Measurements from ENCODE around the gene DNASE1L3.
"Not testable (repeated sequence)": the region's sequence is repeated elsewhere in the genome, so short reads cannot be mapped to it uniquely, and the experiment has no call there.

Gene DNASE1L3

GRCh38 chr3:58205981-58206380 lies 4.8 kb downstream of the DNASE1L3 start:
- POLR2A ChIA-PET, result no interaction called here
- TF ChIP-seq, protein P1, sequence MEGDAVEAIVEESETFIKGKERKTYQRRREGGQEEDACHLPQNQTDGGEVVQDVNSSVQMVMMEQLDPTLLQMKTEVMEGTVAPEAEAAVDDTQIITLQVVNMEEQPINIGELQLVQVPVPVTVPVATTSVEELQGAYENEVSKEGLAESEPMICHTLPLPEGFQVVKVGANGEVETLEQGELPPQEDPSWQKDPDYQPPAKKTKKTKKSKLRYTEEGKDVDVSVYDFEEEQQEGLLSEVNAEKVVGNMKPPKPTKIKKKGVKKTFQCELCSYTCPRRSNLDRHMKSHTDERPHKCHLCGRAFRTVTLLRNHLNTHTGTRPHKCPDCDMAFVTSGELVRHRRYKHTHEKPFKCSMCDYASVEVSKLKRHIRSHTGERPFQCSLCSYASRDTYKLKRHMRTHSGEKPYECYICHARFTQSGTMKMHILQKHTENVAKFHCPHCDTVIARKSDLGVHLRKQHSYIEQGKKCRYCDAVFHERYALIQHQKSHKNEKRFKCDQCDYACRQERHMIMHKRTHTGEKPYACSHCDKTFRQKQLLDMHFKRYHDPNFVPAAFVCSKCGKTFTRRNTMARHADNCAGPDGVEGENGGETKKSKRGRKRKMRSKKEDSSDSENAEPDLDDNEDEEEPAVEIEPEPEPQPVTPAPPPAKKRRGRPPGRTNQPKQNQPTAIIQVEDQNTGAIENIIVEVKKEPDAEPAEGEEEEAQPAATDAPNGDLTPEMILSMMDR (IDR thresholded peaks at IDR 0.05; ENCODE audit: insufficient read depth, low read length, missing control alignments), result no peak
- no peak for DNase-seq (ENCODE audit: low read depth, low spot score)
- CTCF ChIA-PET, result interaction anchor here (0.8 to 5.5 kb wide), 7 partner anchors 12 to 101 kb away, joined by 3 to 49 read pairs (median 6); partner anchors contain the start of genes HTD2 and RPP14
- H3K4me3 ChIP-seq (ENCODE audit: low read depth, low read length), result no peak overlapping the region

- no peak for DNase-seq (ENCODE audit: low read depth, low spot score)
- TF ChIP-seq, protein P1 (IDR thresholded peaks at IDR 0.05; ENCODE audit: insufficient read depth, low read length, missing control alignments), result no peak
- POLR2A ChIA-PET, result no interaction called here
- no peak overlapping the region for H3K4me3 ChIP-seq (ENCODE audit: low read depth, low read length)
- CTCF ChIA-PET, result interaction anchor here (1.0 to 5.5 kb wide), 8 partner anchors 13 to 102 kb away, joined by 3 to 49 read pairs (median 6); partner anchors contain the start of genes HTD2 and RPP14
Observed at GRCh38 chr3:58204720-58205119, 6.1 kb downstream of the DNASE1L3 start.

DNA sequence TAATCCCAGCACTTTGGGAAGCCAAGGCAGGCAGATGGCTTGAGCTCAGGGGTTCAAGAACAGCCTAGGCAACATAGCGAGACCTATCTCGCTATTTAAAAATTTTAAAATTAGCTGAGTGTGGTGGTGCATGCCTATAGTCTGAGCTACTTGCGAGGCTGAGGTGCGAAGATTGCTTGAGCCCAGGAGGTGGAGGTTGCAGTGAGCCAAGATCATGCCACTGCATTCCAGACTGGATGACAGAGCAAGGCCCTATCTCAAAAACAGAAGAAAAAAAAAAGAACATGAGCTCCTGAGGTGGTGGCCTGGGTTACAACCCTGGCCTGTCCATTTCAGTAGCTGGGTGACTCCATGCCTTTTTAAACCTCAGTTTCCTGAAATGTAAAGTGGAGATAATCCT lies 7.2 kb downstream of the DNASE1L3 start:
- ChIA-PET POLR2A (interaction anchor here (0.7 kb wide), 1 partner anchor 96 kb away, joined by 3 read pairs; no protein-coding TSS in a partner anchor), CTCF (interaction anchor here (1.0 to 5.2 kb wide), 8 partner anchors 10 to 98 kb away, joined by 4 to 30 read pairs (median 6); no protein-coding TSS in a partner anchor)
- TF ChIP-seq, protein P1 (IDR thresholded peaks at IDR 0.05; ENCODE audit: insufficient read depth, low read length, missing control alignments), result no peak
- DNase-seq (ENCODE audit: low read depth, low spot score), result no peak
- H3K4me3 ChIP-seq (ENCODE audit: low read depth, low read length), result no peak overlapping the region

- no peak overlapping the region for H3K4me3 ChIP-seq (ENCODE audit: low read depth, low read length)
- ChIA-PET CTCF (interaction anchor here (0.6 to 5.2 kb wide), 10 partner anchors 10 to 103 kb away, joined by 3 to 30 read pairs (median 6); partner anchors contain the start of genes HTD2 and RPP14), POLR2A (interaction anchor here (0.7 kb wide), 1 partner anchor 96 kb away, joined by 3 read pairs; no protein-coding TSS in a partner anchor)
- no peak for DNase-seq (ENCODE audit: low read depth, low spot score)
- TF ChIP-seq, protein P1 (IDR thresholded peaks at IDR 0.05; ENCODE audit: insufficient read depth, low read length, missing control alignments), result no peak
Observed at GRCh38 chr3:58202917-58203360, 7.8 kb downstream of the DNASE1L3 start.

DNA sequence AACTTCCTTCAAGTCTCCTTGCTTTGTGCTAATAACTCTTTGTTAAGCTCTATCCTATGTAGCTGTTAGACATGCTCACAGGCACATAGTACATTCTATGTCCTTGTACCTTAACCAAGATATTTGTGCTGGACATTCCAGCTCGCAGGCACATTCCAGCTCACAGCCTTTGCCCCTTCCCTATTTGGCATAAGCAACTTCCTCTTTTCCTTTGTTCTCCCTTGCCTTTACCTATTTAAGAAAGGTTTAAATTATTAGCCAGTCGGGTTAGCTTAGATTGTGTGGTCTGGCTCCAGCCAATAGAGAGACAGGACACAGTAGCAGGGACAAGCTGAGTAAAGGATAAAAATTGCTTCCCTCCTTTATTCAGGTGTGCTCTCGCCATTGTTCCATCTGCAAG lies 9.3 kb downstream of the DNASE1L3 start:
- CTCF ChIA-PET, result interaction anchor here (0.9 to 5.2 kb wide), 6 partner anchors 9 to 105 kb away, joined by 3 to 30 read pairs (median 12); partner anchors contain the start of genes HTD2 and RPP14
- H3K4me3 ChIP-seq (ENCODE audit: low read depth, low read length); DNase-seq (ENCODE audit: low read depth, low spot score); POLR2A ChIA-PET: not testable (repeated sequence)

GRCh38 chr3:58200846-58201355 lies 9.9 kb downstream of the DNASE1L3 start:
- TF ChIP-seq, protein P1 (IDR thresholded peaks at IDR 0.05; ENCODE audit: insufficient read depth, low read length, missing control alignments), result no peak
- POLR2A ChIA-PET, result no interaction called here
- H3K4me3 ChIP-seq (ENCODE audit: low read depth, low read length), result no peak overlapping the region
- no peak for DNase-seq (ENCODE audit: low read depth, low spot score)
- CTCF ChIA-PET, result interaction anchor here (0.7 to 5.2 kb wide), 9 partner anchors 9 to 106 kb away, joined by 3 to 30 read pairs (median 9); partner anchors contain the start of genes HTD2 and RPP14

Measured in AG04449 (cell line).